ENCODE results near the gene PLXNA2. TPM values are rescaled to one million over a fixed set of nuclear protein-coding genes. Genes with fewer than 3 reads are reported as not detected.

The PLXNA2 gene
- total RNA-seq, 1 donor from 2014 or later = 14.1 TPM

DNA sequence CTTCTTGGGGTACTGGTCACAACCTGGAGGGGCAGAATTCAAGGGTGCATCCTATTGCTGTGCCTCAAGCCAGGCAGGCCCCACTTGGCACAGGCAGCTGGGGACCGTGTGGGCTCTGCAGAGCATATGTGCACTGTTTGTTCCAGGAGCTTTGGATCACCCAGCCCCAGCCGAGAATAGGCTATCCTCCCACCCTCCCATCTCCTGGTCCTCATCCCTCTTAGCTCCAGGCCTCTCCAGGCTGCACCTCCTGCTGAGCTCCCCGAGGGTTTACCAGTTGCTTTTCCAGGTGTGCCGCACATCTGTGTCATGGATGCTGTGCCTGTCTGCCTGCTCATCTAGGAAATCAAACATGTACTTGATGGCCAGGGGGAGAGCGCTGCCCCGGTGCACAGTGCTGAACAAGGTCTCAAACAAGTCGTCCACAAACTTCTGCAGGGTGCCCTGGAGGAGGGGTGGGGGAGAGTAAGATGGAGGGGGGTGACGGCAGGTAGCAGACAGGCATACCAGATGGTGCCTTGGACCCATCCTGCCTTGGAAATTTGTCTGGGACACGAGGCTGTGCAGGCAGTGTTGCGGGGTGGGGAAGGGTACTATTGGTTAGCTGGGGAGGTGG lies 212.8 kb downstream of the PLXNA2 start:
- no peaks in the 10 kb centered on the region for H3K9me3 ChIP-seq (ENCODE audit: control insufficient read depth in 3 of 3, low read length in 3 of 3)
- H3K36me3 ChIP-seq (ENCODE audit: control insufficient read depth in 3 of 3, insufficient read depth in 3 of 3, low read length in 3 of 3) = peaks cover 36 to 43% (median 38%) of the 10 kb centered on the region in 3 donors
- H3K4me1 ChIP-seq (ENCODE audit: control insufficient read depth in 3 of 3, insufficient read depth in 3 of 3, low read length in 3 of 3) = peaks cover 28 to 36% (median 28%) of the 10 kb centered on the region in 3 donors
- peak overlapping the region in 2 of 3 donors; percentile 5 to 25 for H3K9ac ChIP-seq (ENCODE audit: low read depth in 1 of 3, low read length in 3 of 3)
- no peak overlapping the region for H3K27ac ChIP-seq (ENCODE audit: low read depth, low read length)
- H3K27me3 ChIP-seq (ENCODE audit: control insufficient read depth in 3 of 3, insufficient read depth in 3 of 3, low read length in 3 of 3) = no peaks in the 10 kb centered on the region
- no peak overlapping the region for H3K4me3 ChIP-seq (ENCODE audit: low read length in 3 of 3)

GRCh38 chr1:208030288-208031091 lies 213.7 kb downstream of the PLXNA2 start:
- Histone ChIP-seq H3K4me1 (ENCODE audit: control insufficient read depth in 3 of 3, insufficient read depth in 3 of 3, low read length in 3 of 3) (peaks cover 31 to 37% (median 31%) of the 10 kb centered on the region in 3 donors), H3K4me3 (ENCODE audit: low read length in 3 of 3) (no peak overlapping the region), H3K36me3 (ENCODE audit: control insufficient read depth in 3 of 3, insufficient read depth in 3 of 3, low read length in 3 of 3) (peaks cover 36 to 44% (median 38%) of the 10 kb centered on the region in 3 donors), H3K27me3 (ENCODE audit: control insufficient read depth in 3 of 3, insufficient read depth in 3 of 3, low read length in 3 of 3) (no peaks in the 10 kb centered on the region), H3K9ac (ENCODE audit: low read depth in 1 of 3, low read length in 3 of 3) (peak overlapping the region in 1 of 3 donors; percentile 2), H3K27ac (ENCODE audit: low read depth, low read length) (peak overlapping the region; percentile 79), H3K9me3 (ENCODE audit: control insufficient read depth in 3 of 3, low read length in 3 of 3) (no peaks in the 10 kb centered on the region)

DNA sequence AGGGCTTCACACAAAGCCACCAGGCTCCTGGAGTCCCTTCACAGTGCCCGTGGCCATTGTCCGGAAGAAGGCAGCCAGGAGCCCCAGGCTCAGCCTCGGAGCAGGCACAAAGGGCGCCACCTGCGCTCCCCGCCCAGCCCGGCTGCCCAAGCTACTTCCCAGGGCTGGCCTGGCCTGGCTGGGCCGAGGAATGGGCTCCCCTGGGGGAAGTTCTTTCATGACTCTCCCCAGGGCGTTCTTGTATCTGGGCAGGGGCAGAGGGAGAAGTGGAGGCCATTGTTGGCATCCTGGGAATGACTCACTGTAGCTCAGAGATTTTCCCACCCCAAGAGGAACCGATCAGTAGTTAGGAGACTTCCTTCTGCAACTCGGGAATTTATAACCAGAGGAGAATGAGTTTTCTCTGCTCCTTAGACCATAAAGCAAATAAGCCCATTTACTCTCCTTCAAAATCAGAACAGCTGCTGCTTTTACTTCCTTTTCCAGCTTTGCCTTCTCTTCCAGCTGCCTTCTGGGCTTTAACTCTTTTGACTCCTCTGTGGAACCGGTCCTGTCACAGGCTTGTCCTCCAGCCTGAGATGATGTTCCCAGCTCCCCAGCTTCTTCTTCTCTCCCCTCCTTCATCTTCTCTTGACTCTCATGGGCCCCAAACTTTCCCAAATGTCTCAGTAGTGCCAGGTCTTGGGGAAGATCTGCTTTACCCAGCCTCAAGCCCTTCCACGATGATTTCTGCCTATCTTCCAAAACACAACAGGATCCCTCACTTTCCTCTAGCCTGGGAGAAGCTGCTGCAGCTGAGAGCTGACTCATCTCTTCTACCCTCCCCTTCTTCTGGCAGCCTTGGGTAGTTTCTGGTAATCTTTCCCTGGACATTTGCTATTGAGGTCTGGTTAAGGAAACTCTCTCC lies 214.6 kb downstream of the PLXNA2 start:
- H3K4me1 ChIP-seq (ENCODE audit: control insufficient read depth in 3 of 3, insufficient read depth in 3 of 3, low read length in 3 of 3) = peaks cover 39 to 45% (median 39%) of the 10 kb centered on the region in 3 donors
- peaks cover 36 to 44% (median 38%) of the 10 kb centered on the region in 3 donors for H3K36me3 ChIP-seq (ENCODE audit: control insufficient read depth in 3 of 3, insufficient read depth in 3 of 3, low read length in 3 of 3)
- H3K9ac ChIP-seq (ENCODE audit: low read depth in 1 of 3, low read length in 3 of 3) = peak overlapping the region in 2 of 3 donors; percentile 2 to 41

GRCh38 chr1:208028526-208028925 lies 215.7 kb downstream of the PLXNA2 start:
- peaks cover 29 to 37% (median 32%) of the 10 kb centered on the region in 3 donors for H3K36me3 ChIP-seq (ENCODE audit: control insufficient read depth in 3 of 3, insufficient read depth in 3 of 3, low read length in 3 of 3)
- H3K27me3 ChIP-seq (ENCODE audit: control insufficient read depth in 3 of 3, insufficient read depth in 3 of 3, low read length in 3 of 3) = no peaks in the 10 kb centered on the region
- H3K4me3 ChIP-seq (ENCODE audit: low read length in 3 of 3) = no peak overlapping the region
- peaks cover 46 to 55% (median 48%) of the 10 kb centered on the region in 3 donors for H3K4me1 ChIP-seq (ENCODE audit: control insufficient read depth in 3 of 3, insufficient read depth in 3 of 3, low read length in 3 of 3)
- H3K9me3 ChIP-seq (ENCODE audit: control insufficient read depth in 3 of 3, low read length in 3 of 3) = no peaks in the 10 kb centered on the region
- no peak overlapping the region for H3K27ac ChIP-seq (ENCODE audit: low read depth, low read length)
- no peak overlapping the region for H3K9ac ChIP-seq (ENCODE audit: low read depth in 1 of 3, low read length in 3 of 3)

More for the DNA sequence above, 214.6 kb downstream of the PLXNA2 start:
- no peaks in the 10 kb centered on the region for H3K9me3 ChIP-seq (ENCODE audit: control insufficient read depth in 3 of 3, low read length in 3 of 3)
- peak overlapping the region; percentile 79 for H3K27ac ChIP-seq (ENCODE audit: low read depth, low read length)
- no peak overlapping the region for H3K4me3 ChIP-seq (ENCODE audit: low read length in 3 of 3)
- H3K27me3 ChIP-seq (ENCODE audit: control insufficient read depth in 3 of 3, insufficient read depth in 3 of 3, low read length in 3 of 3) = no peaks in the 10 kb centered on the region

DNA sequence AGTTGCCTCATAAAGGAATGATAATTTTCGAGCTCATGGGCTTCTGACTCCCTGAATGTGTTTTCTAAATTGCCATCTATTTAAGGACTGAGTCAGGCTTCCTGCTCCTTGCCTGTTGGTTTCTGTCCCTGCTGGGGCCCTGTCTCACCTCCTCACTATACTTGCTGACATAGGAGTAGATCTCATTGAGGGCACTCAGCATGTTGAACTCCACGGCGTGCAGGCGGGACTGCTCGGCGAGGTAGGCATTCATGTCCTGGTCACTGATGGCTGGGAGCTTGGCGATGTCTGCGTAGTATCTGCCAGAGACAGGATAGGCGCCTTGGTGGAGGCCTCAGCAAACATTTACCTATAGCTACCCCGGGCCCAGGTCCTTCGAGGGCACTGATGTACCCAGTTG lies 216.3 kb downstream of the PLXNA2 start:
- no peaks in the 10 kb centered on the region for H3K9me3 ChIP-seq (ENCODE audit: control insufficient read depth in 3 of 3, low read length in 3 of 3)
- H3K27me3 ChIP-seq (ENCODE audit: control insufficient read depth in 3 of 3, insufficient read depth in 3 of 3, low read length in 3 of 3) = no peaks in the 10 kb centered on the region
- H3K9ac ChIP-seq (ENCODE audit: low read depth in 1 of 3, low read length in 3 of 3) = no peak overlapping the region
- H3K4me1 ChIP-seq (ENCODE audit: control insufficient read depth in 3 of 3, insufficient read depth in 3 of 3, low read length in 3 of 3) = peaks cover 46 to 56% (median 49%) of the 10 kb centered on the region in 3 donors
- H3K27ac ChIP-seq (ENCODE audit: low read depth, low read length) = no peak overlapping the region
- H3K36me3 ChIP-seq (ENCODE audit: control insufficient read depth in 3 of 3, insufficient read depth in 3 of 3, low read length in 3 of 3) = peaks cover 22 to 31% (median 27%) of the 10 kb centered on the region in 3 donors
- no peak overlapping the region for H3K4me3 ChIP-seq (ENCODE audit: low read length in 3 of 3)

DNA sequence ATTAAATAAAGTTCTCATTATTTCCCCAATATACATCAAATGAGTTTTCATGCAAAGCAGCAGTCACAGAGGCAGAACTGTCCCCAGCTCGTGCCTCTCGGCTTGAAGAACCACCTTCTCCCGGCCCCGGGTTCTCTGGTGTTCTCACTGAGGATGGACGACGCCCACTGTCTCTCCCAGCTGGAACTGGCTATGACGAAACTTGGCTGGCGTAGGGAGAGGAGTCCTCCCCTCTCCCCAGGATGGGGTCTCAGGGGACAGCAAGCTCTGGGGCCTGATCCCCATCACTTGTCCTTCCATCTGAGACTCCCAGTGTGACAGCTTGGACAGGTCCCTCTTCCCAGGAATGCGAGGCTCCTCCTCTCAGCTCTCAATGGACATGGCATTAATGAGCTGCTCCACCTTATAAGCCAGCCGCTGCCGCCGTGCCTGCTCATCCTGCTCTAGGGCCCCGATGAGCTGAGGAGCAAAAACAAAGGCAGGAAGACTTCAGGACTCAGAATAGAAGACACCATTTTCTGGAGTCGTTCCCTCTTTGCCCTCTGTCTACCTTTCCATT lies 217.2 kb downstream of the PLXNA2 start:
- no peaks in the 10 kb centered on the region for H3K9me3 ChIP-seq (ENCODE audit: control insufficient read depth in 3 of 3, low read length in 3 of 3)
- no peaks in the 10 kb centered on the region for H3K27me3 ChIP-seq (ENCODE audit: control insufficient read depth in 3 of 3, insufficient read depth in 3 of 3, low read length in 3 of 3)
- no peak overlapping the region for H3K9ac ChIP-seq (ENCODE audit: low read depth in 1 of 3, low read length in 3 of 3)
- H3K4me3 ChIP-seq (ENCODE audit: low read length in 3 of 3) = no peak overlapping the region
- peaks cover 20 to 23% (median 23%) of the 10 kb centered on the region in 3 donors for H3K36me3 ChIP-seq (ENCODE audit: control insufficient read depth in 3 of 3, insufficient read depth in 3 of 3, low read length in 3 of 3)
- peaks cover 50 to 57% (median 52%) of the 10 kb centered on the region in 3 donors for H3K4me1 ChIP-seq (ENCODE audit: control insufficient read depth in 3 of 3, insufficient read depth in 3 of 3, low read length in 3 of 3)
- H3K27ac ChIP-seq (ENCODE audit: low read depth, low read length) = no peak overlapping the region

GRCh38 chr1:208025031-208025430 lies 219.2 kb downstream of the PLXNA2 start:
- H3K4me3 ChIP-seq (ENCODE audit: low read length in 3 of 3) = no peak overlapping the region
- H3K9me3 ChIP-seq (ENCODE audit: control insufficient read depth in 3 of 3, low read length in 3 of 3) = no peaks in the 10 kb centered on the region
- no peaks in the 10 kb centered on the region for H3K27me3 ChIP-seq (ENCODE audit: control insufficient read depth in 3 of 3, insufficient read depth in 3 of 3, low read length in 3 of 3)
- H3K9ac ChIP-seq (ENCODE audit: low read depth in 1 of 3, low read length in 3 of 3) = no peak overlapping the region
- peaks cover 33 to 39% (median 33%) of the 10 kb centered on the region in 3 donors for H3K4me1 ChIP-seq (ENCODE audit: control insufficient read depth in 3 of 3, insufficient read depth in 3 of 3, low read length in 3 of 3)
- peak overlapping the region; percentile 66 for H3K27ac ChIP-seq (ENCODE audit: low read depth, low read length)
- peaks cover 16 to 22% (median 17%) of the 10 kb centered on the region in 3 donors for H3K36me3 ChIP-seq (ENCODE audit: control insufficient read depth in 3 of 3, insufficient read depth in 3 of 3, low read length in 3 of 3)

DNA sequence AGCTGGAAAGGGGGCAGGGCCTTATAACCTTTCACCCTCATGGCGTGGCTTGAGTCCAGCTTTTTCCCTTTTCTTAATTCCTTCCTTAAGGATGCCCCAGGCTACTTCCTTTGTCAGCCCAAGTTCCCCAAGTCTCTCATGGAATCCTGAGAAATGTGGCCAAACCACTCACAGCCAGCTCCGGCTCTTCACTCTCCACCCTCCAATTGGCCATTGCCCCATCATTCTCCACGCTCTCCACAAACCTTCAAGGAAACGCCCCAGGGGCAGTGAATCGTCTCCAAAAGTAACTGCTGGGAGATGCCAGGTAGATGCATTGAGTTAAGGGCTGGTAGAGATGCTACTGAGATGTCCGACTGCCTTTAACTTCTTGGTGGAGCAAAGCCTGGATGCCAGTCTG lies 219.8 kb downstream of the PLXNA2 start:
- H3K27me3 ChIP-seq (ENCODE audit: control insufficient read depth in 3 of 3, insufficient read depth in 3 of 3, low read length in 3 of 3) = no peaks in the 10 kb centered on the region
- peak overlapping the region; percentile 66 for H3K27ac ChIP-seq (ENCODE audit: low read depth, low read length)

GRCh38 chr1:208019257-208019656 lies 224.9 kb downstream of the PLXNA2 start:
- Histone ChIP-seq H3K27me3 (ENCODE audit: control insufficient read depth in 3 of 3, insufficient read depth in 3 of 3, low read length in 3 of 3) (no peaks in the 10 kb centered on the region), H3K36me3 (ENCODE audit: control insufficient read depth in 3 of 3, insufficient read depth in 3 of 3, low read length in 3 of 3) (no peaks in the 10 kb centered on the region), H3K27ac (ENCODE audit: low read depth, low read length) (no peak overlapping the region), H3K9me3 (ENCODE audit: control insufficient read depth in 3 of 3, low read length in 3 of 3) (no peaks in the 10 kb centered on the region), H3K9ac (ENCODE audit: low read depth in 1 of 3, low read length in 3 of 3) (no peak overlapping the region), H3K4me3 (ENCODE audit: low read length in 3 of 3) (no peak overlapping the region), H3K4me1 (ENCODE audit: control insufficient read depth in 3 of 3, insufficient read depth in 3 of 3, low read length in 3 of 3) (peaks cover 12 to 20% (median 14%) of the 10 kb centered on the region in 3 donors)

More for the DNA sequence above, 219.8 kb downstream of the PLXNA2 start:
- H3K9ac ChIP-seq (ENCODE audit: low read depth in 1 of 3, low read length in 3 of 3) = no peak overlapping the region
- no peak overlapping the region for H3K4me3 ChIP-seq (ENCODE audit: low read length in 3 of 3)
- no peaks in the 10 kb centered on the region for H3K9me3 ChIP-seq (ENCODE audit: control insufficient read depth in 3 of 3, low read length in 3 of 3)
- peaks cover 16 to 22% (median 17%) of the 10 kb centered on the region in 3 donors for H3K36me3 ChIP-seq (ENCODE audit: control insufficient read depth in 3 of 3, insufficient read depth in 3 of 3, low read length in 3 of 3)
- peaks cover 27 to 32% (median 30%) of the 10 kb centered on the region in 3 donors for H3K4me1 ChIP-seq (ENCODE audit: control insufficient read depth in 3 of 3, insufficient read depth in 3 of 3, low read length in 3 of 3)

Data from skeletal muscle tissue (tissue), 4 donors.